Glutamatergic neuron (in vitro differentiated cells): ENCODE results near the gene CD2AP. TPM values are rescaled to one million over a fixed set of nuclear protein-coding genes. Genes with fewer than 3 reads are reported as not detected.
"Not testable (repeated sequence)": the region's sequence is repeated elsewhere in the genome, so short reads cannot be mapped to it uniquely, and the experiment has no call there.

Experiments
- DNase-seq: peaks from one replicate; pipeline ENCODE4 v3.0.0; 2022
- H3K27ac Mint-ChIP-seq: one replicate; pipeline ENCODE4 v1.8.0; 2020; ENCODE audit warnings: mild to moderate bottlenecking, mixed read lengths, inconsistent platforms; ENCODE audit not compliant: unreplicated experiment
- H3K27me3 Mint-ChIP-seq: one replicate; pipeline ENCODE4 v1.8.0; 2020; ENCODE audit warnings: mild to moderate bottlenecking, moderate library complexity, mixed read lengths, inconsistent platforms; ENCODE audit not compliant: unreplicated experiment
- H3K36me3 Mint-ChIP-seq: one replicate; pipeline ENCODE4 v1.8.0; 2020; ENCODE audit warnings: mild to moderate bottlenecking, mixed read lengths, inconsistent platforms; ENCODE audit not compliant: unreplicated experiment
- H3K4me1 Mint-ChIP-seq: one replicate; pipeline ENCODE4 v1.8.0; 2020; ENCODE audit warnings: mild to moderate bottlenecking, low read depth, mixed read lengths, inconsistent platforms; ENCODE audit not compliant: unreplicated experiment
- H3K4me3 Mint-ChIP-seq: one replicate; pipeline ENCODE4 v1.8.0; 2020; ENCODE audit warnings: mild to moderate bottlenecking, mixed read lengths, inconsistent platforms; ENCODE audit not compliant: unreplicated experiment
- H3K9me3 Mint-ChIP-seq: one replicate; pipeline ENCODE4 v1.8.0; 2020; ENCODE audit warnings: mild to moderate bottlenecking, moderate library complexity, mixed read lengths, inconsistent platforms; ENCODE audit not compliant: unreplicated experiment
- total RNA-seq: library from RNA; stranded (reverse); fragmentation: NEBNext Ultra II Directional; extraction: Animal tissue kit (Norgen Biotek cat#: 25700); gene quantifications from one replicate; pipeline ENCODE4 v1.2.1, GENCODE V29; 2021; ENCODE audit not compliant: unreplicated experiment
- TF ChIP-seq, protein P1 (sequence below): fragments of 200-600 bp; sonication (generic); IDR thresholded peaks from one replicate; pipeline ENCODE4 v1.5.0; 2021; ENCODE audit not compliant: partially characterized antibody, unreplicated experiment

The CD2AP gene
- total RNA-seq, 1 donor from 2014 or later = 14.9 TPM

DNA sequence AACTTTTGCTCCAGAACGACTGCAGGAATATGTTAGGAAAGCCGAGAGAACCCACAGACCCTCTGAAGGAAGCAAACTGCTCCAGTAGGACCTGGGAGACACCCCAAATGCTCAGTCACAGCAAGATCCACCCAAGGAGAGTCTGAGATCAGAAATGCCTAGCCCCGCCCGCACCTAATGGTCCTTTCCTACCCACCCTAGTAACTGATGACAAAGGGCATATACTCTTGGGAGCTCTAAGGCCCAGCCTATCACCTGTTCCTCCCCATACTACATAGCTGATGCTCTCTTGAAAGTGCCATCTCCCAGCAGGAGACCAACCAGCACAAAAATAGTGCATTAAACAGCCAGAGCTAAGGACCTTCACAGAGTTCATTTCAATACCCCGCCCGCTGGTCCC, 67.6 kb downstream of the CD2AP start:
- H3K36me3 Mint-ChIP-seq = peaks cover 4% of the 10 kb centered on the region
- H3K27ac Mint-ChIP-seq = no peak overlapping the region
- peaks cover 3% of the 10 kb centered on the region for H3K9me3 Mint-ChIP-seq
- no peak for DNase-seq
- H3K4me3 Mint-ChIP-seq = no peak overlapping the region
- H3K27me3 Mint-ChIP-seq = no peaks in the 10 kb centered on the region
- H3K4me1 Mint-ChIP-seq = peaks cover 2% of the 10 kb centered on the region
- TF ChIP-seq, protein P1, sequence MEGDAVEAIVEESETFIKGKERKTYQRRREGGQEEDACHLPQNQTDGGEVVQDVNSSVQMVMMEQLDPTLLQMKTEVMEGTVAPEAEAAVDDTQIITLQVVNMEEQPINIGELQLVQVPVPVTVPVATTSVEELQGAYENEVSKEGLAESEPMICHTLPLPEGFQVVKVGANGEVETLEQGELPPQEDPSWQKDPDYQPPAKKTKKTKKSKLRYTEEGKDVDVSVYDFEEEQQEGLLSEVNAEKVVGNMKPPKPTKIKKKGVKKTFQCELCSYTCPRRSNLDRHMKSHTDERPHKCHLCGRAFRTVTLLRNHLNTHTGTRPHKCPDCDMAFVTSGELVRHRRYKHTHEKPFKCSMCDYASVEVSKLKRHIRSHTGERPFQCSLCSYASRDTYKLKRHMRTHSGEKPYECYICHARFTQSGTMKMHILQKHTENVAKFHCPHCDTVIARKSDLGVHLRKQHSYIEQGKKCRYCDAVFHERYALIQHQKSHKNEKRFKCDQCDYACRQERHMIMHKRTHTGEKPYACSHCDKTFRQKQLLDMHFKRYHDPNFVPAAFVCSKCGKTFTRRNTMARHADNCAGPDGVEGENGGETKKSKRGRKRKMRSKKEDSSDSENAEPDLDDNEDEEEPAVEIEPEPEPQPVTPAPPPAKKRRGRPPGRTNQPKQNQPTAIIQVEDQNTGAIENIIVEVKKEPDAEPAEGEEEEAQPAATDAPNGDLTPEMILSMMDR = no peak

DNA sequence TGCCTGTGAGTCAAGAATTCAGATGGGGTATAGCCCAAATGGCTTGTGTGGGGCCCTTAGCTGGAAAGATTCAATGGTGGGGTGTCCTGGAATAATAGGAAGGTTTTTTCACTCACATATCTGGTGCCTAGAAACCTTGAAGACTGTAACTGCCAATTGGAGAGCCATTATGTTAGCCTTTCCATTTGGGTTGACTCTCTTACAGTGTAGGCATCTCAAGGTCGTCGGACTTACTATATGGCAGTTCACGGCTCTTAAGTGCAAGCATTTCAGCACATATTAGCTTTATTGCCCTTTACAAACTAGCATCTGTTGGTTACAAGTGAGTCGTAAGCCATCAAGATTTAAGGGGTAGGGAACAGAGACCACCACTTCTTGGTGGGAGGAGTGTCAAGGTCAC, 74.1 kb downstream of the CD2AP start:
- Mint-ChIP-seq H3K4me3 (no peak overlapping the region), H3K27ac (no peak overlapping the region), H3K27me3 (no peaks in the 10 kb centered on the region), H3K4me1 (no peaks in the 10 kb centered on the region), H3K36me3 (peaks cover under 1% of the 10 kb centered on the region), H3K9me3 (peaks cover 3% of the 10 kb centered on the region)
- TF ChIP-seq, protein P1 = no peak
- no peak for DNase-seq

DNA sequence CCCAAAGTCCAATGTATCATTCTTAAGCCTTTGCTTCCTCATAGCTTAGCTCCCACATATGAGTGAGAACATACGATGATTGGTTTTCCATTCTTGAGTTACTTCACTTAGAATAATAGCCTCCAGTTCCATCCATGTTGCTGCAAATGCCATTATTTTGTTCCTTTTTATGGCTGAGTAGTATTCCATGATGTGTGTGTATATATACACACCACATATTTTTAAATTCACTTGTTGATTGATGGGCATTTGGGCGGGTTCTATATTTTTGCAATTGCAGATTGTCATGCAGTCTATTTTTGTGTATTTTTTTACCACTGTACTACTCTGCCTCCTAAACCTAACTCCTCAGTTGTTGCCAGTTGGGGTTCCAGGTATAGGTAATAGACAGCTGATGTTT, 74.7 kb downstream of the CD2AP start:
- Mint-ChIP-seq H3K4me1 (no peaks in the 10 kb centered on the region), H3K27ac (no peak overlapping the region), H3K9me3 (peaks cover 3% of the 10 kb centered on the region)

DNA sequence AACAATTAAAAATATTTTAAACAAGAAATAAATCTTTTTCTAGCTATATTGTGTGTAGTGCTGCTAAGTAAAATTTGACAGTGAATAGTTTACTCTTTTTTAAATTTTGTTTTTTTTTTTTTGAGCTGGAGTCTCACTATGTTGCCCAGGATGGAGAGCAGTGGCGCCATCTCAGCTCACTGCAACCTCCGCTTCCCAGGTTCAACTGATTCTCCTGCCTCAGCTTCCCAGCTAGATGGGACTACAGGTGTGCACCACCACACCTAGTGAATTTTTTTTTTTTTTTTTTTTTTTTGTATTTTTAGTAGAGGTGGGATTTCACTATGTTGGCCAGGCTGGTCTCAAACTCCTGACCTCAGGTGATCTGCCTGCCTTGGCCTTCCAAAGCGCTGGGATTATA, 75.7 kb downstream of the CD2AP start:
- not testable (repeated sequence) for H3K27me3 Mint-ChIP-seq, H3K9me3 Mint-ChIP-seq, H3K4me1 Mint-ChIP-seq, H3K36me3 Mint-ChIP-seq, DNase-seq, H3K4me3 Mint-ChIP-seq, H3K27ac Mint-ChIP-seq

More for the DNA sequence above, 74.7 kb downstream of the CD2AP start:
- Mint-ChIP-seq H3K4me3 (no peak overlapping the region), H3K27me3 (no peaks in the 10 kb centered on the region), H3K36me3 (no peaks in the 10 kb centered on the region)
- no peak for DNase-seq
- TF ChIP-seq, protein P1 = no peak

DNA sequence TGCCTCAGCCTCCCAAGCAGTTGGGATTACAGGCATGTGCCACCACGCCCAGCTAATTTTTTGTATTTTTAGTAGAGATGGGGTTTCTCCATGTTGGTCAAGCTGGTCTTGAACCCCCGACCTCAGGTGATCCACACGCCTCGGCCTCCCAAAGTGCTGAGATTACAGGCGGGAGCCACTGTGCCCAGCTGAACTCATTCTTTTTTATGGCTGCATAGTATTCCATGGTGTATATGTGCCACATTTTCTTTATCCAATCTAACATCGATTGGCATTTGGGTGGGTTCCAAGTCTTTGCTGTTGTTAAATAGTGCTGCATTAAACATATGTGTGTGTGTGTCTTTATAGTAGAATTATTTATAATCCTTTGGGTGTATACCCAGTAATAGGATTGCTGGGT, 78.9 kb downstream of the CD2AP start:
- not testable (repeated sequence) for H3K27ac Mint-ChIP-seq, H3K4me3 Mint-ChIP-seq, H3K36me3 Mint-ChIP-seq

DNA sequence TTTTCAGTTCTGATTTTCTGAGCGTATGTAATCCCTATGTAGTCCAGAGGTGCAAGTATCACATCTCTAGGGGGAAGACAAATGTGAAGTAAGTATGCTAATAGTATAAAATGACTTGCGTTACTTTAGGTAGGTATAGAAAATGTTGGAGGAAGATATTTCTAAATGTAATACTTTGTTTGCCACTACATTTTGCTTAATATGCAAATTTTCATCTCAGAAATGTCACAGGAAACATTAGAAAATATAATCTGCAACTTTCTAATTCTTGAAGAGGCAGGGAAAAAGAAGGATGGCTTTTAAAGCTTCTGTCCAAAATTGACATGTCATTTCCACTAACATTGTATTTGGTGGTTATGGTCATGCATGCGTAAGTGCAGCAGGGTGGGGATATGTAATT, 85.6 kb downstream of the CD2AP start:
- Mint-ChIP-seq H3K4me1 (no peaks in the 10 kb centered on the region), H3K27ac (no peak overlapping the region), H3K9me3 (no peaks in the 10 kb centered on the region), H3K27me3 (no peaks in the 10 kb centered on the region), H3K36me3 (peaks cover 3% of the 10 kb centered on the region), H3K4me3 (no peak overlapping the region)
- no peak for DNase-seq
- TF ChIP-seq, protein P1 = no peak

More for the DNA sequence above, 78.9 kb downstream of the CD2AP start:
- not testable (repeated sequence) for H3K27me3 Mint-ChIP-seq, H3K9me3 Mint-ChIP-seq, DNase-seq, H3K4me1 Mint-ChIP-seq

DNA sequence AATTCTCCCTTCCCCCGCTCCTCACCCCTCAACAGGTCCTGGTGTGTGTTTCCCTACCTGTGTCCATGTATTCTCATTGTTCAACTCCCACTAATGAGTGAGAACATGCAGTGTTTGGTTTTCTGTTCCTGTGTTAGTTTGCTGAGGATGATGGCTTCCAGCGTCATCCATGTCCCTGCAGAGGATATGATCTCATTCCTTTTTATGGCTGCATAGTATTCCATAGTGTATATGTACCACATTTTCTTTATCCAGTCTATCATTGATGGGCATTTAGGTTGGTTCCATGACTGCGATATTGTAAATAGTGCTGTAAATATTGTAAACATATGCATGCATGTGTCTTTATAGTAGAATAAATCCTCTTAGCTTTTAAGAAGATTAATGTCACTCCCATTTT, 89.0 kb downstream of the CD2AP start:
- H3K27me3 Mint-ChIP-seq, H3K36me3 Mint-ChIP-seq, DNase-seq, H3K9me3 Mint-ChIP-seq, H3K4me3 Mint-ChIP-seq, H3K27ac Mint-ChIP-seq, H3K4me1 Mint-ChIP-seq: not testable (repeated sequence)
